Psoas muscle (tissue), 8 donors: Measurements from ENCODE around the gene CDH11. TPM values are rescaled to one million over a fixed set of nuclear protein-coding genes. Genes with fewer than 3 reads are reported as not detected.

Experiments
- ATAC-seq, 4 donors: fragments of 200-7000 bp; cut with Tn5 transposase; one replicate each; pipeline ENCODE4 v1.9.1; 2020; ENCODE audit warnings: moderate library complexity in 3 of 4, mild to moderate bottlenecking in 2 of 4
- DNase-seq, 2 donors: peaks; one replicate each; pipeline ENCODE4 v3.0.0-alpha.2; 2020
- H3K27ac ChIP-seq: fragments of 200-600 bp; one replicate; pipeline ENCODE4 v1.8.0; 2022
- H3K27me3 ChIP-seq, 3 donors: fragments of 200-600 bp in 1 of 3; one replicate each; pipeline versions ENCODE4 v1.6.1 to v1.8.0; 2013 to 2022; ENCODE audit warnings: low read length in 2 of 3, mild to moderate bottlenecking in 2 of 3, moderate library complexity in 1 of 3; ENCODE audit not compliant: insufficient read depth in 3 of 3
- H3K36me3 ChIP-seq, 2 donors: fragments of 200-600 bp in 1 of 2; one replicate each; pipeline versions ENCODE4 v1.6.1 to v1.8.0; 2013 to 2022; ENCODE audit warnings: low read depth in 1 of 2, mild to moderate bottlenecking in 1 of 2, moderate library complexity in 1 of 2; ENCODE audit not compliant: insufficient read depth in 1 of 2
- H3K4me1 ChIP-seq: fragments of 200-600 bp; one replicate; pipeline ENCODE4 v1.8.0; 2022
- H3K4me3 ChIP-seq: fragments of 200-600 bp; one replicate; pipeline ENCODE4 v1.8.0; 2022; ENCODE audit warnings: mild to moderate bottlenecking
- H3K9me3 ChIP-seq: fragments of 200-600 bp; one replicate; pipeline ENCODE4 v1.8.0; 2022
- WGBS, 3 donors: extraction: QIAGEN DNeasy Blood & Tissue Kit; methylation state at CpG; one replicate each; pipeline versions ENCODE4 v1.1.6 to v1.1.7; 2013; 5-methylcytosine and 5-hydroxymethylcytosine counted together
- intact Hi-C, 2 donors: fragments of 100-400 bp; cut with DNase I; formaldehyde crosslinking; loops; one replicate each; pipeline versions ENCODE4 v1.11.0 to v1.14.2; 2022
- polyA plus RNA-seq, 3 donors: library from polyadenylated mRNA; stranded (reverse); fragments of 200-250 nt; gene quantifications; one replicate each; pipeline ENCODE4 v1.2.3, GENCODE V29; 2013
- total RNA-seq, 4 donors: library from RNA; stranded (reverse); fragmentation: NEBNext Ultra II Directional in 2 of 4; extraction: Animal tissue kit (Norgen Biotek cat#: 25700) in 2 of 4; gene quantifications; one replicate each; pipeline versions ENCODE4 v1.2.1 to v1.2.4, GENCODE V29; 2021 to 2023
- TF ChIP-seq, protein P1 (sequence below): fragments of 200-600 bp; IDR thresholded peaks from one replicate; pipeline ENCODE4 v1.8.0; 2022; ENCODE audit warnings: antibody characterized with exemption
- donor health status: healthy with polysubstance abuse.
- donor health status: DM: no; HTN: no; CAD: no; lungs with moderate emphysema.
- donor health status: Bipolar disorder and iron deficiency.
- donor health status: healthy.
- donor health status: DM: yes; HTN: yes; CAD: no.
- donor health status: DM: no; HTN: no; CAD: no.
- donor health status: DM: no; HTN: no; CAD: no.
- donor health status: DM: yes; HTN: yes; CAD: no.

Gene CDH11
- total and polyA plus RNA-seq, 7 donors: 0.33 to 16.8 (median 3.2) TPM

DNA sequence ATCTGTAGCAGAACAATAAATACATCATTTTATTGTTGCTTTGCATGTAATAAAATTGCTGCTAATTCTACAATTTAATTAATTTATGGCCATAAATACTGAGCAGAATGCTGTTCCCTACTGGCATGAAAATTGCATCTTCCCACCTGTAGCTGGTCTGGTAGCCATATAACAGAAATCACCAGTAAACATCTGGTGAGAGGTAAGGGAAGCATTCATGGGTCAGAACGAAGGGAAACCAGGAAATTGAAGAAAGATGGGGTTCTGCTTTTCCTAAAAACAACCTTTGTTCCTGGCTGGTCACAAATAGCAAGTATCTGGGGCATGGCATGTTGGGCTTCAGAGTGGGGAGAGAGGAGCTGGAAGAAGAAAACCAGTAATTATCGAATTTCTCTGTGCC, 128.4 kb downstream of the CDH11 start:
- Histone ChIP-seq H3K4me3 (no peak overlapping the region), H3K27ac (no peak overlapping the region), H3K27me3 (no peaks in the 10 kb centered on the region), H3K36me3 (no peaks in the 10 kb centered on the region), H3K9me3 (no peaks in the 10 kb centered on the region), H3K4me1 (no peaks in the 10 kb centered on the region)
- TF ChIP-seq, protein P1, sequence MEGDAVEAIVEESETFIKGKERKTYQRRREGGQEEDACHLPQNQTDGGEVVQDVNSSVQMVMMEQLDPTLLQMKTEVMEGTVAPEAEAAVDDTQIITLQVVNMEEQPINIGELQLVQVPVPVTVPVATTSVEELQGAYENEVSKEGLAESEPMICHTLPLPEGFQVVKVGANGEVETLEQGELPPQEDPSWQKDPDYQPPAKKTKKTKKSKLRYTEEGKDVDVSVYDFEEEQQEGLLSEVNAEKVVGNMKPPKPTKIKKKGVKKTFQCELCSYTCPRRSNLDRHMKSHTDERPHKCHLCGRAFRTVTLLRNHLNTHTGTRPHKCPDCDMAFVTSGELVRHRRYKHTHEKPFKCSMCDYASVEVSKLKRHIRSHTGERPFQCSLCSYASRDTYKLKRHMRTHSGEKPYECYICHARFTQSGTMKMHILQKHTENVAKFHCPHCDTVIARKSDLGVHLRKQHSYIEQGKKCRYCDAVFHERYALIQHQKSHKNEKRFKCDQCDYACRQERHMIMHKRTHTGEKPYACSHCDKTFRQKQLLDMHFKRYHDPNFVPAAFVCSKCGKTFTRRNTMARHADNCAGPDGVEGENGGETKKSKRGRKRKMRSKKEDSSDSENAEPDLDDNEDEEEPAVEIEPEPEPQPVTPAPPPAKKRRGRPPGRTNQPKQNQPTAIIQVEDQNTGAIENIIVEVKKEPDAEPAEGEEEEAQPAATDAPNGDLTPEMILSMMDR: no peak
- no peak for DNase-seq
- no peak for ATAC-seq
- intact Hi-C loops: no loop called here
- WGBS, 3 donors: 48 to 56% (median 49%) methylated on average over 2 of the region's 2 CpGs

- no peak overlapping the region for H3K27ac ChIP-seq
- H3K4me1 ChIP-seq: no peaks in the 10 kb centered on the region
- TF ChIP-seq, protein P1: no peak
- H3K27me3 ChIP-seq: no peaks in the 10 kb centered on the region
- H3K4me3 ChIP-seq: no peak overlapping the region
- intact Hi-C loops: no loop called here
- DNase-seq (no peak), ATAC-seq (no peak)
- no peaks in the 10 kb centered on the region for H3K9me3 ChIP-seq
- WGBS, 3 donors: 29 to 43% (median 30%) methylated on average over 1 of the region's 1 CpG
- no peaks in the 10 kb centered on the region for H3K36me3 ChIP-seq
These were observed 130.9 kb downstream of the CDH11 start for GRCh38 chr16:64991001-64991400.

DNA sequence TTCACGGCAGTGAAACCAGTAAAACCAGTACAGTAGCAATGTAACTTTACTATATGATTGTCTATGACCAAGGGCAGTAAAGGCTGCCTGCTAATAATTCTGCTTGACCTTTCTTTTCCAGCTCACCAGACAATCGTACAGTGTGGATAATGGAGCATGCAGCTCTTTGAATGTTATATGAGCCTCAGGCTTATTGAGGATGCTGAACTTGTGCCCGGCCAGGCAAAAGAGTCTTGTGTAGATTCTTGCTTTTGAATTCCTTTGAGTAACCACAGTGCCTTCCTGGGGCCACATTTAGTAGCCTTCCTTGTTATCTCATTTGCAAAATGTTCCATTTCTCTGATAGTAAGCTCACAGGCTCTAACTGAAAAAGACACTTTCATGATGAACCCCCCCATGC, 131.8 kb downstream of the CDH11 start:
- DNase-seq (no peak), ATAC-seq (no peak)
- Histone ChIP-seq H3K27me3 (no peaks in the 10 kb centered on the region), H3K27ac (no peak overlapping the region), H3K9me3 (no peaks in the 10 kb centered on the region), H3K36me3 (no peaks in the 10 kb centered on the region), H3K4me1 (no peaks in the 10 kb centered on the region), H3K4me3 (no peak overlapping the region)
- TF ChIP-seq, protein P1: no peak
- intact Hi-C loops: no loop called here
- WGBS, 3 donors: 71 to 73% (median 71%) methylated on average over 3 of the region's 3 CpGs

DNA sequence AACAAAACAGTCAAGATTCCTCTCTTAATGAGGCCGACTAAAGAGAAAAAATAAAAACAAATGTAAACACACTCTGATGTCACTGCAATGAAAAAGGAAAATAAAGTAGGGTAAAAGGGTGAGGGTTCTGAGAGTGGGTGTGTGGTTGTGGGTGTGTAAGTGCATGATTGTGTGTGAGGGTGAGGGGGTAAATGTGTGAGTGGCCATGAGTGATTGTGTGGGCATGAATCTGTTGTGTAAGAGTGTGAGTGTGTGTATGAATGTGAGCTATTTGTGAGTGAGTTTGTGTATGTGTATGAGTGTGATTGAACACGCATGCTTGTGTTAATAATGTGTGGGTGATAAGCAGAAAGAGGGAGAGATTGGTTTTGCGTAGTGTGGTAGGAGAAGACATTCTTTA, 132.8 kb downstream of the CDH11 start:
- 92 to 96% (median 95%) methylated on average over 3 of the region's 3 CpGs for WGBS, 3 donors
- Histone ChIP-seq H3K4me3 (no peak overlapping the region), H3K27ac (no peak overlapping the region), H3K4me1 (no peaks in the 10 kb centered on the region), H3K36me3 (no peaks in the 10 kb centered on the region), H3K9me3 (no peaks in the 10 kb centered on the region), H3K27me3 (no peaks in the 10 kb centered on the region)
- intact Hi-C loops: no loop called here
- DNase-seq (no peak), ATAC-seq (no peak)
- TF ChIP-seq, protein P1: no peak

- no peak for DNase-seq
These were observed 137.9 kb downstream of the CDH11 start for GRCh38 chr16:64983963-64984362.

More at GRCh38 chr16:64983963-64984362, 137.9 kb downstream of the CDH11 start:
- H3K27me3 ChIP-seq: no peaks in the 10 kb centered on the region
- TF ChIP-seq, protein P1: peak; percentile 26
- no peaks in the 10 kb centered on the region for H3K4me1 ChIP-seq
- H3K4me3 ChIP-seq: no peak overlapping the region
- H3K27ac ChIP-seq: no peak overlapping the region
- no peaks in the 10 kb centered on the region for H3K36me3 ChIP-seq
- intact Hi-C loops: no loop called here
- WGBS, 3 donors: 41 to 46% (median 42%) methylated on average over 2 of the region's 2 CpGs
- ATAC-seq: peak in 3 of 4 donors; percentile 35 to 48 (median 37)
- H3K9me3 ChIP-seq: no peaks in the 10 kb centered on the region
